Measurements from ENCODE around the gene EVI2B. TPM values are rescaled to one million over a fixed set of nuclear protein-coding genes. Genes with fewer than 3 reads are reported as not detected.
A peak's percentile ranks its signal among the peaks of the same experiment; 100 is the strongest.

EVI2B gene
- total RNA-seq, 5 donors from 2014 or later (not counting 1 experiment from before 2014, with no cell fraction given), result 86.2 to 130 (median 111) TPM

DNA sequence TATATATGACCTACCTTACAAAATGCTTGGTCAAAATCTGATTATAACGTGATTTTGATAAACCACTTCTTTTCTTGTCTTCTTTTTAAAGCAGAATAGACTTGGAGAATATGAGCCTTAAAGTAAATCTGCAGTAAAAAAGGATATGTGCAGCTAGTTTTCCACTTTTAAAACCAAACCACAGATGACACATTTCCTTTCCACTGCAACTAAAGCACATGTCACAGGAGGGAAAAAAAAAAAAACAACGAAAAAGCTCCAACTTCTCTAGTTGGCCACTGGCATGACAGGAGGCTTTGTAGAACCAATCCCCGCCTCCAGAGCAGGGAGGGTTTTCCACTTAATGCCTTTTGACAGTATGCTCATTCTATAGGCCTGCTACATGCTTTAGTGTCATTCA, 7.6 kb upstream of the EVI2B start, which contains the start of gene EVI2A:
Gene EVI2A, minus strand, starts transcription at position 142 of the 400 bp plus-strand sequence. CDS start 2,609 bp downstream, outside the sequence.
- CTCF ChIA-PET, result interaction anchor here (0.6 to 3.4 kb wide), 5 partner anchors 8 to 164 kb away, joined by 3 to 23 read pairs (median 3); partner anchors contain the start of gene EVI2B (in 1 of the 2)

DNA sequence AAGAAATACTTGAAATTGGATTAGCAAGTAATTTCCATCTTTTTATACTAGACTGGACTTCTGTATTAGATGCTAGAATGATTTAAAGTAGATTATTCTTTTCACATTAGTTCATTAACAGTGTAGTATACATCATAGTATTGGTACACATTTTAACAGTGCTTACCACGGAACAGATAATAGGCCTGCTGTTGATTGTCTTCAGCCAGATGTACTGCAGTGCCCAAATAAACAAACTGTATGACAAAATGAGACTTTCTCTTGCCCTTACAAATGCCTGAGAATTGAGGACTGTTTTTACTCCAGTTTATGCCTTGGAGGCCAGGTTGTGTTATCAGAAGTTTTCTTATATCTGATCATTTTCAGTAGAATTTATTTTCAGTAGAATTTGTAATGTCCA, 6.9 kb upstream of the EVI2B start:
- Histone ChIP-seq H3K36me3 (ENCODE audit: control insufficient read depth in 2 of 2, extremely low read depth in 1 of 2, insufficient read depth in 1 of 2, low read length in 1 of 2) (peaks cover 0 to 2% of the 10 kb centered on the region in 2 donors), H3K4me3 (ENCODE audit: control insufficient read depth in 1 of 2, extremely low read depth in 1 of 2, low read length in 1 of 2) (peak overlapping the region; percentile 66 to 75), H3K4me1 (ENCODE audit: control insufficient read depth in 1 of 2, extremely low read depth in 1 of 2, insufficient read depth in 2 of 2, low read length in 2 of 2) (peaks cover 10 to 27% of the 10 kb centered on the region in 2 experiments), H3K27me3 (replicated peaks in 1 of 2; ENCODE audit: control insufficient read depth in 2 of 2, extremely low read depth in 1 of 2, insufficient read depth in 2 of 2, low read length in 1 of 2) (no peaks in the 10 kb centered on the region), H3K27ac (ENCODE audit: low read length) (peak overlapping the region; percentile 88), H3K9me3 (no peaks in the 10 kb centered on the region)
- POLR2A ChIA-PET, result interaction anchor here in 1 of 2 donors (0.6 to 2.6 kb wide), 2 partner anchors 11 to 202 kb away, joined by 8 to 17 read pairs; no protein-coding TSS in a partner anchor
- no peaks in the 10 kb centered on the region for H3K27me3 Mint-ChIP-seq
- H3K4me3 Mint-ChIP-seq, result peak overlapping the region; percentile 76 to 89 (median 87)
- peaks cover 17% of the 10 kb centered on the region for H3K36me3 Mint-ChIP-seq
- peak in 1 of 35 experiments; percentile 33 for DNase-seq
- no CpG with 5 or more reads among the region's 1 CpG for WGBS (ENCODE audit: insufficient coverage)
- ATAC-seq (replicated peaks in 1 of 4), result no peak
- peak overlapping the region; percentile 95 for H3K27ac Mint-ChIP-seq
- H3K9me3 Mint-ChIP-seq, result no peaks in the 10 kb centered on the region
- CTCF ChIA-PET, result interaction anchor here (0.6 to 3.4 kb wide), 4 partner anchors 10 to 187 kb away, joined by 3 to 23 read pairs (median 4); no protein-coding TSS in a partner anchor
- H3K4me1 Mint-ChIP-seq, result peaks cover 33 to 44% (median 41%) of the 10 kb centered on the region in 3 donors

More for the DNA sequence above, 7.6 kb upstream of the EVI2B start, which contains the start of gene EVI2A:
- Mint-ChIP-seq H3K9me3 (no peaks in the 10 kb centered on the region), H3K4me3 (peak within 1 kb of the TSS; percentile 76 to 89 (median 87)), H3K4me1 (peaks cover 27 to 37% (median 34%) of the 10 kb centered on the region in 3 donors), H3K27me3 (no peaks in the 10 kb centered on the region), H3K36me3 (peaks cover 24% of the 10 kb centered on the region), H3K27ac (peak within 1 kb of the TSS; percentile 95)
- no peaks in the 10 kb centered on the region for H3K27me3 ChIP-seq (replicated peaks in 1 of 2; ENCODE audit: control insufficient read depth in 2 of 2, extremely low read depth in 1 of 2, insufficient read depth in 2 of 2, low read length in 1 of 2)
- H3K36me3 ChIP-seq (ENCODE audit: control insufficient read depth in 2 of 2, extremely low read depth in 1 of 2, insufficient read depth in 1 of 2, low read length in 1 of 2), result peaks cover 4 to 8% of the 10 kb centered on the region in 2 donors
- ATAC-seq (replicated peaks in 1 of 4), result peak; percentile 76 to 92 (median 79)
- no peaks in the 10 kb centered on the region for H3K9me3 ChIP-seq
- no CpG with 5 or more reads among the region's 3 CpGs for WGBS (ENCODE audit: insufficient coverage)
- DNase-seq, result peak; percentile 25 to 92 (median 79)
- peak within 1 kb of the TSS; percentile 66 to 75 for H3K4me3 ChIP-seq (ENCODE audit: control insufficient read depth in 1 of 2, extremely low read depth in 1 of 2, low read length in 1 of 2)
- H3K27ac ChIP-seq (ENCODE audit: low read length), result peak within 1 kb of the TSS; percentile 88
- POLR2A ChIA-PET, result interaction anchor here (0.5 to 1.4 kb wide), 8 partner anchors 9 to 503 kb away, joined by 3 to 6 read pairs (median 4); no protein-coding TSS in a partner anchor
- H3K4me1 ChIP-seq (ENCODE audit: control insufficient read depth in 1 of 2, extremely low read depth in 1 of 2, insufficient read depth in 2 of 2, low read length in 2 of 2), result peaks cover 7 to 20% of the 10 kb centered on the region in 2 experiments

DNA sequence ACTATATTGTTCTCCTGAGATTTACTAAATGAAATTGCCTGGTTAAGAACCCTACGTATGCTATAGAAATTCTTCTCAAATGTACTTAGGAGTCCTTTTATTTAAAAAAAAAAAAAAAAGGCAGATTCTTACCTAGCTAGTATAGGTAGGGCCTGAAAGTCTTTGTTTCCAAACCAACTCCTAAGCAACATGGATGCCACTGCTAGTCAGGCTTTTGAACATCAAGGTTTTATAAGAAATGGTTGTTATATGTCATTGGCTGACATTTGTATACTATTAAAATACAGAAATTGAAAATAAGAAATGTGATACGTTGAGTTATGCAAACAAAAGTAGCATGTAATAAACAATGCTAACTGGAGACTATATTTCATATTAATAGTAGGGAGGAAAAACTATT, 6.4 kb upstream of the EVI2B start:
- Mint-ChIP-seq H3K4me3 (peak overlapping the region; percentile 76 to 89 (median 87)), H3K4me1 (peaks cover 38 to 48% (median 45%) of the 10 kb centered on the region in 3 donors), H3K36me3 (peaks cover 17% of the 10 kb centered on the region), H3K9me3 (no peaks in the 10 kb centered on the region), H3K27me3 (no peaks in the 10 kb centered on the region), H3K27ac (peak overlapping the region; percentile 95 to 97)
- Histone ChIP-seq H3K36me3 (ENCODE audit: control insufficient read depth in 2 of 2, extremely low read depth in 1 of 2, insufficient read depth in 1 of 2, low read length in 1 of 2) (no peaks in the 10 kb centered on the region), H3K4me1 (ENCODE audit: control insufficient read depth in 1 of 2, extremely low read depth in 1 of 2, insufficient read depth in 2 of 2, low read length in 2 of 2) (peaks cover 13 to 32% of the 10 kb centered on the region in 2 experiments), H3K27me3 (replicated peaks in 1 of 2; ENCODE audit: control insufficient read depth in 2 of 2, extremely low read depth in 1 of 2, insufficient read depth in 2 of 2, low read length in 1 of 2) (no peaks in the 10 kb centered on the region), H3K27ac (ENCODE audit: low read length) (peak overlapping the region; percentile 88), H3K9me3 (no peaks in the 10 kb centered on the region), H3K4me3 (ENCODE audit: control insufficient read depth in 1 of 2, extremely low read depth in 1 of 2, low read length in 1 of 2) (peak overlapping the region; percentile 66 to 75)
- no CpG with 5 or more reads among the region's 2 CpGs for WGBS (ENCODE audit: insufficient coverage)
- ATAC-seq (replicated peaks in 1 of 4) (no peak), DNase-seq (peak in 1 of 35 experiments; percentile 41)
- ChIA-PET CTCF (interaction anchor here in 1 of 2 donors (0.6 to 3.4 kb wide), 5 partner anchors 9 to 490 kb away, joined by 3 to 23 read pairs (median 4); no protein-coding TSS in a partner anchor), POLR2A (interaction anchor here (0.5 to 2.6 kb wide), 7 partner anchors 11 to 900 kb away, joined by 3 to 17 read pairs (median 8); no protein-coding TSS in a partner anchor)

DNA sequence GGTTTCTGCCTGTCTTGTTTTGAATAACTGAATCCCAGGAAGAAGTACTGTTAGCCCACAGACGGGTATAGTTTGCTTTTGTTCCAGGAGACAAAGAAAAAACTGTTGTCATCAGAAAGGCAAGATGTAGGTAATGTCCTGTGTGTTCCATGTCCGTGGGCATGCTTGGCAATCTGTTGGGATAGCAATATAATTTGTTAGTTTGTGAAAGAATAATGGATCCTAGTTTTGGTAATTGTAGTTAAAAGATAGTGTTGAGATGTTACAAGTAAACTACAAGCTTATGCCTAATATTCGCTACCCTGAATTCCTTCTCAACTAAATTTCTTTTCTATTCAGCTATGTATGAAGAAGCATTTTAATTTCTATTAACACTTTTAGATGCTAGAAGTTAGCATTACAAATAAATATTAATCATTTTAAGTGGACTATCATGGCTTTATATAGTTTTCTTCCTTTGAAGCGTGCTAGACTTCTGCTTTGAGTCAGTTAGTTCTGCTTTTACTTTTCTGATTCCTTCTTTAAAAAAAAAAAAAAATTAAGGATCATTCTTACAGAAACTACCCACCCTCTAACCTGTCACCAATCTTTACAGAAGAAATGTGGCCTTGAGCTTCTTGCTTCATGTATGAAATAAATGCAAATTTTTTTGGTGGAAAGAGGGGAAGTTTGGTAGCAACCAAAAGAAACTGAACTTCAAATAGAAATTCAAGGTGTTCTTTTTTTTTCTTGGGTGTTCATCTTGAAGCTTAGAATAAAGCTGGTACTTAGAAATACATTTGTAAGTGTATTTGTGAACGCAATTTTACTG, 5.2 kb upstream of the EVI2B start:
- peak overlapping the region; percentile 66 to 75 for H3K4me3 ChIP-seq (ENCODE audit: control insufficient read depth in 1 of 2, extremely low read depth in 1 of 2, low read length in 1 of 2)
- peaks cover 14% of the 10 kb centered on the region for H3K36me3 Mint-ChIP-seq
- peaks cover 47 to 57% (median 54%) of the 10 kb centered on the region in 3 donors for H3K4me1 Mint-ChIP-seq
- peaks cover 13 to 41% of the 10 kb centered on the region in 2 experiments for H3K4me1 ChIP-seq (ENCODE audit: control insufficient read depth in 1 of 2, extremely low read depth in 1 of 2, insufficient read depth in 2 of 2, low read length in 2 of 2)
- no peaks in the 10 kb centered on the region for H3K36me3 ChIP-seq (ENCODE audit: control insufficient read depth in 2 of 2, extremely low read depth in 1 of 2, insufficient read depth in 1 of 2, low read length in 1 of 2)
- ChIA-PET CTCF (interaction anchor here in 1 of 2 donors (0.7 to 3.4 kb wide), 6 partner anchors 8 to 189 kb away, joined by 3 to 23 read pairs (median 6); no protein-coding TSS in a partner anchor), POLR2A (interaction anchor here (0.6 to 2.6 kb wide), 6 partner anchors 9 to 30 kb away, joined by 3 to 17 read pairs (median 4); no protein-coding TSS in a partner anchor)
- peak overlapping the region; percentile 97 to 98 for H3K27ac Mint-ChIP-seq
- no peaks in the 10 kb centered on the region for H3K27me3 Mint-ChIP-seq
- DNase-seq (peak in 1 of 35 experiments; percentile 61), ATAC-seq (replicated peaks in 1 of 4) (no peak)
- no peaks in the 10 kb centered on the region for H3K9me3 ChIP-seq
- peak overlapping the region; percentile 88 for H3K27ac ChIP-seq (ENCODE audit: low read length)
- no CpG with 5 or more reads among the region's 5 CpGs for WGBS (ENCODE audit: insufficient coverage)
- H3K4me3 Mint-ChIP-seq, result peak overlapping the region; percentile 76 to 87 (median 86)
- H3K27me3 ChIP-seq (replicated peaks in 1 of 2; ENCODE audit: control insufficient read depth in 2 of 2, extremely low read depth in 1 of 2, insufficient read depth in 2 of 2, low read length in 1 of 2), result no peaks in the 10 kb centered on the region
- no peaks in the 10 kb centered on the region for H3K9me3 Mint-ChIP-seq

DNA sequence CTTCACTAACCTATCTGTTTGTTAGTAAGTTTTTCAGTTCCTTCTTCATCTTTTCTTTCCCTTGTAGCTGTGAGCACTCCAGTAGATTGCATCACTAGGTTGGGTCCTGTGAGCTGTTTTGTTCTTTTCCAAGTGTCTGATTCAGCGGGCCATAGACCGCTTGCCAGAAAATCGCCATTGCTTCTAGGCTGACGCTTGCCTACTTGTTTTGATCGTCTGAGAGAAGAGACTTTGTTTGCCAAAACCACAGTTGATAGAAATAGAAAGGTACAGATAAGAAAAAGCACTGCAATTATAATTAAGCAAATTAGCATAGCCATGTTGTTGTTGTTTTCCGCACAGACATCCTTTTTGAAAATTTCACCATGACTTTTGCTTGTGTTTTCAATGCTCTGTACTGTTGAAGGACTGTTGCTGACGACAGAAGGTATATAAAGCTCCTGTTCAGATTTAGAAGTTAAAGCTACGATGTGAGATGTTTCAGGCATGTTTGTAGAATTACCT, 4.5 kb upstream of the EVI2B start:
- no peaks in the 10 kb centered on the region for H3K36me3 ChIP-seq (ENCODE audit: control insufficient read depth in 2 of 2, extremely low read depth in 1 of 2, insufficient read depth in 1 of 2, low read length in 1 of 2)
- peak overlapping the region; percentile 88 for H3K27ac ChIP-seq (ENCODE audit: low read length)
- Mint-ChIP-seq H3K9me3 (no peaks in the 10 kb centered on the region), H3K4me1 (peaks cover 42 to 50% (median 50%) of the 10 kb centered on the region in 3 donors), H3K36me3 (peaks cover 14% of the 10 kb centered on the region), H3K4me3 (peak overlapping the region; percentile 76 to 87 (median 86)), H3K27ac (peak overlapping the region; percentile 97 to 98), H3K27me3 (no peaks in the 10 kb centered on the region)
- 0% methylated on average over 1 of the region's 8 CpGs for WGBS (ENCODE audit: insufficient coverage)
- H3K27me3 ChIP-seq (replicated peaks in 1 of 2; ENCODE audit: control insufficient read depth in 2 of 2, extremely low read depth in 1 of 2, insufficient read depth in 2 of 2, low read length in 1 of 2), result no peaks in the 10 kb centered on the region
- CTCF ChIA-PET, result interaction anchor here in 1 of 2 donors (1.5 to 3.4 kb wide), 3 partner anchors 7 to 190 kb away, joined by 5 to 23 read pairs (median 7); no protein-coding TSS in a partner anchor
- POLR2A ChIA-PET, result interaction anchor here (0.6 to 2.6 kb wide), 4 partner anchors 8 to 22 kb away, joined by 3 to 17 read pairs (median 4); no protein-coding TSS in a partner anchor
- H3K9me3 ChIP-seq, result no peaks in the 10 kb centered on the region
- peak overlapping the region; percentile 11 to 75 for H3K4me3 ChIP-seq (ENCODE audit: control insufficient read depth in 1 of 2, extremely low read depth in 1 of 2, low read length in 1 of 2)
- DNase-seq (peak; percentile 15 to 80 (median 47)), ATAC-seq (replicated peaks in 1 of 4) (peak; percentile 44 to 60 (median 57))
- peaks cover 13 to 41% of the 10 kb centered on the region in 2 experiments for H3K4me1 ChIP-seq (ENCODE audit: control insufficient read depth in 1 of 2, extremely low read depth in 1 of 2, insufficient read depth in 2 of 2, low read length in 2 of 2)

Measured in T-cell (primary cell).